Hematopoietic multipotent progenitor cell treated with erythropoietin and hydrocortisone succinate and interleukin-3 and kit ligand, for 17 days (in vitro differentiated cells): Measurements from ENCODE around the gene WASHC2A.
"Not testable (repeated sequence)": the region's sequence is repeated elsewhere in the genome, so short reads cannot be mapped to it uniquely, and the experiment has no call there.

ENCODE experiments used
- DNase-seq: peaks from one replicate; pipeline ENCODE4 v3.0.0-alpha.2; 2015; ENCODE audit warnings: low spot score

The WASHC2A gene

DNA sequence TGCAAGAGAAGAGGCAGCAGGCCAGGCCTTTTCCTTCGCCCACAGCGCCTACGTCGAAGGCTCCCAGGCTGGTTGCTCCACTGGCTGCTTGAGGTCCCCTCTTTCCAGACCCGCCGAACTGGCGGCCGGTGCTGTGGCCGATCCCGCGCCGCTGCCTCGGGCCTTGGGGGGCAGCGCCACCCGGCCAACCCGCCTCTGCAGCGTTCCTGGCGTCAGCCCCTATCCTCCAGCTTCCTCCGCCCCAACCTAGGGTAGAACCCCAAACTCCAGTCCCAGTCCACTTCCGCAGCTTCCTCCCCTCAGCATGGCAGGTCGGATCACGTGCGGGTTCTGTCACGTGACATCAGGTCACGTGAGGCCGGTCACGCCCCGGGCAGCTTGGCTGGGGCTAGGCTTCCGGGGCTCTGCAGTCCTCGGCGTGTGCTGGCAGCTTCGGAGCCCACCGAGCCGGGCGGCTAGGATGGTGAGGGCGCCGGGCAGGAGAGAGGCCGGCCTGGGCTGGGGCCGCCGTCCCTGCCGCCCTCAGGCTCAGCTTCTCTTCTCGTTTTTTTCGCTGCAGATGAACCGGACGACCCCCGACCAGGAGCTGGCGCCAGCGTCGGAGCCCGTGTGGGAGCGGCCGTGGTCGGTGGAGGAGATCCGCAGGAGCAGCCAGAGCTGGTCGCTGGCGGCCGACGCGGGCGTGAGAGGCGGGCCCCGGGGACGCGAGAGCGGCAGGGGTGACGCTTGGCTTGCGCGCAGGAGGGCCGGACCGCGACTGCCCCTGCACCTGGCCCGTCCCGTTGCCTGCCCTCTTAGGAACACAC is at the start of gene WASHC2A:
WASHC2A (plus strand) TSS at position 409 of the 806 bp plus-strand sequence; CDS start at position 461, 52 bp downstream.
- peak; percentile 91 for DNase-seq

GRCh38 chr10:50019279-50019678 is 48.5 kb upstream of the WASHC2A start:
- peak; percentile 36 for DNase-seq

DNA sequence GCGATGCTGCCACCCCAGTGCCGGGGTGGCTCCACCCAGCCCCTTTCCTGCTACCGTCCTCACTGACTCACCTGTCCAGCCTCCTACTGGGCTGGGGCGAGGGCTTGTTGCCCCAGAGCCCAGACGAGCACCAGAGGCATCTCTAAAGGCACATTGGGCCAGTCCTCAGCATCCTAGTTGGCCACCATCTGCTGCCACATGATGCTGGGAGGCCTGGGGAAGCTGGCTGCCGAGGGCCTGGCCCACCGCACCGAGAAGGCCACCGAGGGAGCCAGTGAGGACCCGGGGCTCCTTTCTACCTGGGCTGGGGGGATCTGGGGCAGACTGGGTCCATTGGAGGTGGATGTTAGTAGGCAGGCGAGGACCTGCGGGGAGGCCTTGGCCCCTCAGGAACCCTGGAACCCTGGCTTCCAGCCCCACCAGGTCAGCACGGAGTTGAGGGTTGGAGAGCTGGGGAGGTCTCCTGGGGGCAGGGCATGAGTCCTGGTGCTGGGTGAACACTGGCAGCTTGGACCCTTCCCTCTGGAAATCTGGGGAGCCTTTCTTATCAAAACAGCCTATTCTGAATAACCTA is 47.2 kb upstream of the WASHC2A start:
- DNase-seq = not testable (repeated sequence)

DNA sequence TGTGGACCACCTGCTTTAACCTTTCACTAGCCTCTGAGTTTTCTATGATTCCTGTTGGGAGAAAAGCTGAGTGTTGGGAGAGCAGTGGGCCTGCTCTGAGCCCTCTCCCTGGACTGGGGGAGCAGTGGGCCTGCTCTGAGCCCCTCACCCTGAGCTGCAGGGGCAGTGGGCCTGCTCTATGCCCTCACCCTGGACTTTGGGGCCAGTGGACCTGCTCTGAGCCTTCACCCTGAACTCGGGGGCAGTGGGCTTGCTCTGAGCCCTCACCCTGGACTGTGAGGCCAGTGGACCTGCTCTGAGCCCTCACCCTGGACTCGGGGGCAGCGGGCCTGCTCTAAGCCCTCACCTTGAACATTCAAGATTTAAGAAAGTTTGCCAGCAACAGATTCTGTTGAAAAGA is 46.1 kb upstream of the WASHC2A start:
- no peak for DNase-seq

- not testable (repeated sequence) for DNase-seq
Observed at GRCh38 chr10:50024716-50025383, 42.9 kb upstream of the WASHC2A start.

DNA sequence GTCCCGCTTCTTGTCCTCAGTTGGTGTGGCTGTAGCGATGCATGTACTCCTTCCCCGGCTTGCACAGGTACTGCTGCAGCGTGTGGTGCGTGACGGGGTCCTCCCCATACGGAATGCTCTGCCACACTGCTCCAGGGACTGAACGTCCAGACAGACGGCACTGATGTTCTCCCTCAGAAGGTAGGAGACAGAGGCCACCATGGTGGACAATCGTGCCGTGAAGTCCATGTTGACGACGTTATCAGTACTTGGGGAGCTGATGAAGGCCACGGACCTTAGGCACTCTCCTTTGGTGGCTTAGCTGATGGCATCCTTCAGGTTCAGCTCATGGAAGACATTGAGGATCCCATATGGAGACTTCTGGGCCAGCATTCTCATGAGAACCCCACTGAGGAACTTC is 42.1 kb upstream of the WASHC2A start:
- DNase-seq = no peak

GRCh38 chr10:50027195-50027594 is 40.6 kb upstream of the WASHC2A start:
- DNase-seq = no peak

DNA sequence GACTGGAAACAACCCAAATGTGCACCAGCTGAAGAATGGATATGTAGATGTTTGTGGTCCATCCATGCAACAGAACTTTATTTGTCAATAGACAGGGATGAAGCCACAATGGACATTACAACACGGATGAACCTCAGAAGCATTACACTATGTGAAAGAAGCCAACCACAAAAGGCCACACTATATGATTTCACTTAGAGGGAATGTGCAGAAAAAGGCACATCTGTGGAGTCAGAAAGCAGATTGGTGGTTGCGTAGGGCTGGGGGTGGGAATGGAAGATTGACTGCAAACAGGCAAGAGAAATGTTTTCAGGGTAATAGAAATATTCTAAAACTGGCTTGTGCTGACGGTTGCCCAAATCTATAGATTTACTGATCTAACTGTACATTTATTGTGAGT is 34.3 kb upstream of the WASHC2A start:
- DNase-seq = no peak

- DNase-seq = not testable (repeated sequence)
Observed at GRCh38 chr10:50035337-50035736, 32.4 kb upstream of the WASHC2A start.

DNA sequence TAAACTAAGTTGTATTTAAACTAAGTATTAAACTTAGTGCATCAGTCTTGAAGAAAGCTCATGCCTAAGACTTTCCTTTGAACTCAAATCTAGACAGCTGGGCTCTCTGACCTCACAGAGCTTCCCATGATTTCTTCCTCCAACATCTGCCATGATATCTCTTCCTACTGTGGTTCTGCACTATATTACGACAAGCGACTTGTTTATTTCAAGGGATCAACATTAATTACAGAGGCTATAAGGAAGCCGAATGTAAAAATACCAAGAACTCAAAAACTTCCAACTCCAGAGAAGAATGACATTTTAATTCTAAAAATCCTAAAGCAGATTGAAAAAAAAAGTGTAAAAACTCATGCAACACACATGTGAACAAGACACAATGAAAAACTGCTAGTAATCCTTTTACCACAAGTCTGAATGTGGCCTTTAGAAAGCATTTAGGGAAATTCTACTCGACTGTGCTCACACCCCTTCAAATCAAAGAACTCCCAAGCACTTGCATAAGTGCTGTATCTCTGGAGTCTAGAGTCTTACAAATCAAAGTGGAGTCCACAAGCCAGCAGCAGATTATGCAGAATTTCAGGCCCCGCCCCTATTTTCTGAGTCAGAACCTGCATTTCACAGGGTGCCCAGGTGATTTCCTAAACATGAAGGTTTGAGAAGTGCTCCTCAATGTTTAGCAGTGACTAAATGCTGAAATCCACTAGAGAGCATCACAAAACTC is 22.7 kb upstream of the WASHC2A start:
- DNase-seq = no peak

DNA sequence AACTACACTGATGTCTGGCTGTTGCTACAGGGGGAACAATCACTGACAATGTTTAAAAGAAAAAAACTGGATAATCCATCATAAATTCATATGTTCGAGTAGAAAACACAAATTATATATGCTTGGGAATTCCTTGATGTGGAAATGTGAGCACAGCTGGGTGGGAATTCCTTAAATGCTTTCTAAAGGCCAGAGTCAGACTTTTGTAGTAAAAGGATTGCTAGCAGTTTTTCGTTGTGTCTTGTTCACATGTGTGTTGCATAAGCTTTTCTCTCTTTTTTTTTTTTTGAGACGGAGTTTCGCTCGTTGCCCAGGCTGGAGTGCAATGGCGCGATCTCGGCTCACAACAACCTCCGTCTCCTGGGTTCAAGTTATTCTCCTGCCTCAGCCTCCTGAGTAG is 21.3 kb upstream of the WASHC2A start:
- not testable (repeated sequence) for DNase-seq

- DNase-seq = not testable (repeated sequence)
Observed at GRCh38 chr10:50047594-50047993, 20.2 kb upstream of the WASHC2A start.

GRCh38 chr10:50051995-50052660 is 15.6 kb upstream of the WASHC2A start:
- not testable (repeated sequence) for DNase-seq

- not testable (repeated sequence) for DNase-seq
Observed at GRCh38 chr10:50052778-50053376, 14.9 kb upstream of the WASHC2A start.

DNA sequence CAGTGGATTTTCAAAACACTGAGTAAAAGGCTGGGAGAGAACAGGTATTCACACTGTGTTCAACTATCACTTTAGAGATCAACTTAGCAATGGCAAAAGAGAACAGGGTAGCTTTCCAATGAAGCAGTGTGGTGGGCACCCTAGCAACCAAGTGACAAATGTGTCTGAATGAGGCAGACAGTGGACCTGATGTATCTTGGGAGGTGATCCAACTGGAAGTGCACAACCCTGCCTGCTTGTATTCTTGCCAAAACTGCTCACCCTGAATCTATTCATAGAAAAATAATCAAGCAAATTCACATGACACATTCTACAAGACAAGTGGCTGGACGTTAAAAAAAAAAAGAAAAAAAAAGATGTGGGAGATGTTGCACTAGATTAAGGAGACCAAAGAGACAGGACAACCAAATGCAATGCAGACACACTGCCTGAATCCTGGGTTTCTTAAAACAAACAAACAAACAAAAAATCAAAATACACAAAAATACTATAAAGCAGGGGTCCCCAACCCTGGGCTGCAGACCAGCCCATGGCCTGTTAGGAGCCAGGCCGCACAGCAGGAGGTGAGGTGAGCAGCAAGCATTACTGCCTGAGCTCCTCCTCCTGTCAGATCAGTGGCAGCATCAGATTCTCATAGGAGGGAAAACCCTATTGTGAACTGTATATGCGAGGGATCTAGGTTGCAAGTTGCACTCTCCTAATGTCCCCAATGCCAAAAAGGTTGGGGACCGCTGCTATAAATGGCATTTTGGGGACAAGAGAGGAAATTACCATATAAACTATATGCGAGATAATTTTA is 12.1 kb upstream of the WASHC2A start:
- DNase-seq = not testable (repeated sequence)

DNA sequence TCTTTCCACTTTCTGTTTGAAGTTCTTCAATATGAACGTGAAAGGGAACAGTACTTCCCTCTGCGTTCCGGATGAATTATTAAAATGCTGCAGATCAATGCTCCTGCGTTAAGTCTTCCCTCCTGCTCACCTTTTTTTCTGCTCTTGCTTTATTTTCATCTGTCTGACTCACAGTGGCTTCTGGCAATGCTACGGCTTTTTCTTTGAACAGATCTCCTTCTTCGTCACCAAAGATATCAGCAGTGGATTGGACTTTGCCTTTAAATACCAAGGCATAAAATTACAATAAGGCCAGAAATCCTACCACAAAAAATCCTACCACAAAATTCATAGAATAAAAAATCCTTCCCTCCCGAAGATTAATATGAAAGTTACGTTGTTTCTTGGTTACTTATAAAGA is 11.1 kb upstream of the WASHC2A start:
- not testable (repeated sequence) for DNase-seq

GRCh38 chr10:50058727-50059126 is 9.0 kb upstream of the WASHC2A start:
- DNase-seq = not testable (repeated sequence)

GRCh38 chr10:50059946-50060345 is 7.8 kb upstream of the WASHC2A start:
- not testable (repeated sequence) for DNase-seq

DNA sequence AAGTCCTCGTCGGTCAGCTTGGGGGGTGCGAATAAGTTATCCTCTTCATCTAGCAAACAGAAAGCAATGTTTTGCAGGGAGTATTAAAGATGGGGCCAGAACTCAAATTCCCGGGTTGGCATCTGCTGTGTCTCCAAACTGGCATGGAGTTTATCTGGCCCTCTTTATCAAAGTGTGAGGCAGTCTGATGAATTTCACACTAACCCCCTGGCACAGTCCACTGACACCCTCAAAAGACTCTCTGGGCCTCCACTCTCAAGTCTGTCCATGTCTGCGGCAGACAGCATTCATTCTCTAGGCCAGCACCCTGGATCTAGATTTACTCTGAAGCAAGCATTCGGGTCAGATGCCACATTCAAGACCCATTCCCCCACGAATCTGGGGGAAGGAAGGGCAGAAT is 6.2 kb upstream of the WASHC2A start:
- DNase-seq = not testable (repeated sequence)

DNA sequence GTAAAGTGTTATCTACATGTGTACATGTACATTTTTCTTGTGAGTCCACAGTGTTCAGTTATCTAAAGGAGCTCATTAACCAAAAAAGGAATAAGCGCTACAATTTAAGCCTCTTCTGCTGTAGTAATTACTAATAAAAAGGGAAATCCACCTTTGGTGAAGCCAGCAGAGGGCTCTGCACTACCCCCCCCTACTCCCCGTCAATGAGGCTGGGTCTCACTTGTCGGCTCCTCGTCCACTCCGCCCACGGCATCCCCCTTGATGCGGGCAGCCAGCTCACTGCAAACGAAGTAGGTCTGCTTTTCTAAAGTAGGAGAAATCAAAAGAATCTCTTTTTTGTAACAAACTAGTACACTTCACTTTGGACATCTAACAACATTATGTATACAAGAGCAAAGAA is 4.7 kb upstream of the WASHC2A start:
- no peak for DNase-seq

GRCh38 chr10:50068352-50068659 is 552 bp downstream of the WASHC2A start:
- DNase-seq = peak; percentile 35
